ENCODE data around the gene ARG2.

DNA sequence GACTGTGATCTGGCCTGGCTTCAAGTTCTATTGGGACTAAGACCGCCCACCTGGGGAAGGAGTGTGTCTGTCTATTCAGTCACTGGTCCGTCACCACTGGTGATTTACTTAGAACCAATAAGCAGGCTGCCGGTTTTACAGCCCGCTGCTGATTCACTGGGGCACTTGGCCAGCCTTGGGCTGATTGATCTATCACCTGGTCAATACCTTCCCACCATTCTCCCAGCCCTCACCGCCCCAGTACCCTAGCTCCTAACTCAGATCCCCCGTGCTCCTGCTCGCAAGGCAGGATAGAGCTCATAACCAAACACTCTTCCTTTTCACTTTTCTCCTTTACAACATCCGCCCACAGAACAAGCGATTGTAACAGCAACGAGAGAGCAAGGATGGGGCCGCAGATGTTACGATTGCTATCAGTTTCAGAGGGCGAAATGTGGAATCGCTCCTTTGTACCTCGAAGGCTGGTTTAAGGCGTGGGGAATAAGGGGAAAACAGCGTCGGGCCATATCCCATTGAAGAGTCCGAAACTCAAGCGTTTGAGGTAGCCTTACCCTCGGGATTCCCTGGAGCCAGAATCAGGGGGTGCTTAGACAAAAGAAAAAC lies 75.2 kb downstream of the ARG2 start:
- TF ChIP-seq ZFP30 (CRISPR knock-in tag; IDR thresholded peaks at IDR 0.05) (no peak), PPARA (CRISPR knock-in tag; IDR thresholded peaks at IDR 0.05; ENCODE audit: borderline replicate concordance) (no peak), CSDC2 (CRISPR knock-in tag; IDR thresholded peaks at IDR 0.05) (no peak), RARB (CRISPR knock-in tag; IDR thresholded peaks at IDR 0.05) (no peak), ISL1 (CRISPR knock-in tag; IDR thresholded peaks at IDR 0.05) (no peak), ZNF70 (CRISPR knock-in tag; IDR thresholded peaks at IDR 0.05) (no peak), TOX (CRISPR knock-in tag; IDR thresholded peaks at IDR 0.05; ENCODE audit: borderline replicate concordance) (no peak), BACH2 (CRISPR knock-in tag; IDR thresholded peaks at IDR 0.05; ENCODE audit: borderline replicate concordance) (no peak), GLIS3 (CRISPR knock-in tag; IDR thresholded peaks at IDR 0.05) (no peak), ZFP3 (CRISPR knock-in tag; IDR thresholded peaks at IDR 0.05) (no peak), SNAI2 (CRISPR knock-in tag; IDR thresholded peaks at IDR 0.05) (no peak)
- TF ChIP-seq, protein P1, sequence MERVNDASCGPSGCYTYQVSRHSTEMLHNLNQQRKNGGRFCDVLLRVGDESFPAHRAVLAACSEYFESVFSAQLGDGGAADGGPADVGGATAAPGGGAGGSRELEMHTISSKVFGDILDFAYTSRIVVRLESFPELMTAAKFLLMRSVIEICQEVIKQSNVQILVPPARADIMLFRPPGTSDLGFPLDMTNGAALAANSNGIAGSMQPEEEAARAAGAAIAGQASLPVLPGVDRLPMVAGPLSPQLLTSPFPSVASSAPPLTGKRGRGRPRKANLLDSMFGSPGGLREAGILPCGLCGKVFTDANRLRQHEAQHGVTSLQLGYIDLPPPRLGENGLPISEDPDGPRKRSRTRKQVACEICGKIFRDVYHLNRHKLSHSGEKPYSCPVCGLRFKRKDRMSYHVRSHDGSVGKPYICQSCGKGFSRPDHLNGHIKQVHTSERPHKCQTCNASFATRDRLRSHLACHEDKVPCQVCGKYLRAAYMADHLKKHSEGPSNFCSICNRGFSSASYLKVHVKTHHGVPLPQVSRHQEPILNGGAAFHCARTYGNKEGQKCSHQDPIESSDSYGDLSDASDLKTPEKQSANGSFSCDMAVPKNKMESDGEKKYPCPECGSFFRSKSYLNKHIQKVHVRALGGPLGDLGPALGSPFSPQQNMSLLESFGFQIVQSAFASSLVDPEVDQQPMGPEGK (CRISPR knock-in tag; IDR thresholded peaks at IDR 0.05; ENCODE audit: borderline replicate concordance) = no peak
- TF ChIP-seq, protein P2, sequence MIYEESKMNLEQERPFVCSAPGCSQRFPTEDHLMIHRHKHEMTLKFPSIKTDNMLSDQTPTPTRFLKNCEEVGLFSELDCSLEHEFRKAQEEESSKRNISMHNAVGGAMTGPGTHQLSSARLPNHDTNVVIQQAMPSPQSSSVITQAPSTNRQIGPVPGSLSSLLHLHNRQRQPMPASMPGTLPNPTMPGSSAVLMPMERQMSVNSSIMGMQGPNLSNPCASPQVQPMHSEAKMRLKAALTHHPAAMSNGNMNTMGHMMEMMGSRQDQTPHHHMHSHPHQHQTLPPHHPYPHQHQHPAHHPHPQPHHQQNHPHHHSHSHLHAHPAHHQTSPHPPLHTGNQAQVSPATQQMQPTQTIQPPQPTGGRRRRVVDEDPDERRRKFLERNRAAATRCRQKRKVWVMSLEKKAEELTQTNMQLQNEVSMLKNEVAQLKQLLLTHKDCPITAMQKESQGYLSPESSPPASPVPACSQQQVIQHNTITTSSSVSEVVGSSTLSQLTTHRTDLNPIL (CRISPR knock-in tag; IDR thresholded peaks at IDR 0.05; ENCODE audit: low read depth) = no peak
- TF ChIP-seq, protein P3, sequence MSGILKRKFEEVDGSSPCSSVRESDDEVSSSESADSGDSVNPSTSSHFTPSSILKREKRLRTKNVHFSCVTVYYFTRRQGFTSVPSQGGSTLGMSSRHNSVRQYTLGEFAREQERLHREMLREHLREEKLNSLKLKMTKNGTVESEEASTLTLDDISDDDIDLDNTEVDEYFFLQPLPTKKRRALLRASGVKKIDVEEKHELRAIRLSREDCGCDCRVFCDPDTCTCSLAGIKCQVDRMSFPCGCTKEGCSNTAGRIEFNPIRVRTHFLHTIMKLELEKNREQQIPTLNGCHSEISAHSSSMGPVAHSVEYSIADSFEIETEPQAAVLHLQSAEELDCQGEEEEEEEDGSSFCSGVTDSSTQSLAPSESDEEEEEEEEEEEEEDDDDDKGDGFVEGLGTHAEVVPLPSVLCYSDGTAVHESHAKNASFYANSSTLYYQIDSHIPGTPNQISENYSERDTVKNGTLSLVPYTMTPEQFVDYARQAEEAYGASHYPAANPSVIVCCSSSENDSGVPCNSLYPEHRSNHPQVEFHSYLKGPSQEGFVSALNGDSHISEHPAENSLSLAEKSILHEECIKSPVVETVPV (CRISPR knock-in tag; IDR thresholded peaks at IDR 0.05) = no peak
